GM12864 (cell line): ENCODE data around the gene NADSYN1.

Experiments
- DNase-seq: peaks from one replicate; pipeline ENCODE4 v3.0.0-alpha.2; 2011; ENCODE audit warnings: low read depth
- H3K4me3 ChIP-seq: 2 replicates; pipeline ENCODE4 v1.5.1; 2011; ENCODE audit warnings: mild to moderate bottlenecking, low read depth, low read length, control low read depth
- TF ChIP-seq, protein P1 (sequence below): IDR thresholded peaks from 2 replicates; pipeline ENCODE4 v1.5.1; 2011; ENCODE audit warnings: low read depth, mild to moderate bottlenecking, moderate library complexity, low read length, control low read depth, inconsistent platforms; ENCODE audit errors: missing control alignments

The NADSYN1 gene

DNA sequence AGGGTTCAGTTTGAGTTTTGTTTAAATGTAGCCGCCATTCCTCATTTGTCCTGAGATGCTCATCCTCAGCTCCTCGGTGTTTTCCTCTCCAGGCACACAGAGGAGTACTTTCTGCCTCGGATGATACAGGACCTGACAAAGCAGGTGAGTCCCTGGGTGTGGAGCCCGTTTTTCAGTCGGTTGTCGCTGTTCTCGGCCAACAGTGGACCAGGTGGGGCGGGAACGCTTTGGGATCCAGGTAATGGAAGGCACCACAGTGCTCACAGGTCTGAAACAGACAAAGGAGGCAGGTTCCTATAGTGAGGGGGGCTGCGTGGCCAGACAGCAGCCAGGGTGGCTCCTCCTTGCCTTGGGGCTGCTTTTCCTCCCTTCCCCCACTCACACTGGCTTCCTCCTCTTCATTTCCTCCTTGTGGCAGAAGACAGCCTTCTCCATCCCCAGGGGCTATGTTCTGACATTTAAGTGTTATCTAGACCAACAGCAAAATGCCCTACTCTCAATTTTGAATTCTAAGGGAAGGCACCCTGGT, 19.4 kb downstream of the NADSYN1 start:
- no peak overlapping the region for H3K4me3 ChIP-seq
- no peak for DNase-seq
- TF ChIP-seq, protein P1, sequence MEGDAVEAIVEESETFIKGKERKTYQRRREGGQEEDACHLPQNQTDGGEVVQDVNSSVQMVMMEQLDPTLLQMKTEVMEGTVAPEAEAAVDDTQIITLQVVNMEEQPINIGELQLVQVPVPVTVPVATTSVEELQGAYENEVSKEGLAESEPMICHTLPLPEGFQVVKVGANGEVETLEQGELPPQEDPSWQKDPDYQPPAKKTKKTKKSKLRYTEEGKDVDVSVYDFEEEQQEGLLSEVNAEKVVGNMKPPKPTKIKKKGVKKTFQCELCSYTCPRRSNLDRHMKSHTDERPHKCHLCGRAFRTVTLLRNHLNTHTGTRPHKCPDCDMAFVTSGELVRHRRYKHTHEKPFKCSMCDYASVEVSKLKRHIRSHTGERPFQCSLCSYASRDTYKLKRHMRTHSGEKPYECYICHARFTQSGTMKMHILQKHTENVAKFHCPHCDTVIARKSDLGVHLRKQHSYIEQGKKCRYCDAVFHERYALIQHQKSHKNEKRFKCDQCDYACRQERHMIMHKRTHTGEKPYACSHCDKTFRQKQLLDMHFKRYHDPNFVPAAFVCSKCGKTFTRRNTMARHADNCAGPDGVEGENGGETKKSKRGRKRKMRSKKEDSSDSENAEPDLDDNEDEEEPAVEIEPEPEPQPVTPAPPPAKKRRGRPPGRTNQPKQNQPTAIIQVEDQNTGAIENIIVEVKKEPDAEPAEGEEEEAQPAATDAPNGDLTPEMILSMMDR: no peak

DNA sequence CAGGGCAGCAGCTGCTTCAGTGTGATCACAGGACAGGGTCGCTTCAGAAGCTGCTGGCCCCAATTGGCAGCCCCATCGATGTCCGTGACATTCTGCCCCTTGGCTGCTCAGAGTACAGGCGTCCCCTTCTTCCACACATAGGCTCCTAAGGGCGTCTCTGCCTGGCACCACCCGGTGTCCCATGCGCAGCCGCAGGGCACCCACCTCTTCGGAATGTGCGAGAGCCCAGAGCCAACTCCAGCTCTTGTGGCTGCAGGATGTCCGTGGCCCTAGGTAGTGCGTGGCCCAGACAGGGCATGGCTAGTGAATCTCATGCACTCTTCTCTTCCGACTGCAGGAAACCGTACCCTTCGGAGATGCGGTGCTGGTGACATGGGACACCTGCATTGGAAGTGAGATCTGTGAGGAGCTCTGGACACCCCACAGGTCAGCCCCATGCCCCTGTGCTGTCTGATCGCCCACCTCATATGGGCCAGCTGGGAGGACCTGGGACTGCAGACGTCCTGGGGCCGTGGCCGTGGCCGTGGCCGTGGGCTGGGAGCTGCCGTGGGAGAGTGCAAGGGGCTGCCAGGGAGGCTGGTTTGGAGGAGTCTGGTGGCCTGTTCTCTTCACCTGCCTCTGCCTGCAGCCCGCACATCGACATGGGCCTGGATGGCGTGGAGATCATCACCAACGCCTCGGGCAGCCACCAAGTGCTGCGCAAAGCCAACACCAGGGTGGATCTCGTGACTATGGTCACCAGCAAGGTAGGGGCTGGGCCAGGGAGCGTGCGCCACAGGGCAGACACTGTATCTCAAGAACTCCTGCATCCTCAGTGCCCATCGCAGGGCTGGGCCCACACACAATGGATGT, 20.2 kb downstream of the NADSYN1 start:
- TF ChIP-seq, protein P1: no peak
- no peak overlapping the region for H3K4me3 ChIP-seq
- no peak for DNase-seq

DNA sequence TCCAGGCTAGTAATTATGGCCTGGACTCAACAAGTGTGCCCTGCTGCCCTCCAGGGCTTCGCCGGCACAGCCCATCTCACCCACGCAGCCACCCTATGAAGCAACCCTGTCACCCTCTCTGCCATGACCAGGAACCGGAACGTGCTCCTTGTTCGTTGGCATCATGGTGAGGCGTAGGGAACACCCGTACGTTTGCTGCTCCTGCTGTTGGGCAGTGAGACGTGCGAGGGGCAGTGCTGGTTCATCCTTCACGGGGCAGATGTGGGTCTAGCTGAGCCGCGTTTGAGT, 20.7 kb downstream of the NADSYN1 start:
- no peak overlapping the region for H3K4me3 ChIP-seq
- DNase-seq: no peak
- TF ChIP-seq, protein P1: no peak

DNA sequence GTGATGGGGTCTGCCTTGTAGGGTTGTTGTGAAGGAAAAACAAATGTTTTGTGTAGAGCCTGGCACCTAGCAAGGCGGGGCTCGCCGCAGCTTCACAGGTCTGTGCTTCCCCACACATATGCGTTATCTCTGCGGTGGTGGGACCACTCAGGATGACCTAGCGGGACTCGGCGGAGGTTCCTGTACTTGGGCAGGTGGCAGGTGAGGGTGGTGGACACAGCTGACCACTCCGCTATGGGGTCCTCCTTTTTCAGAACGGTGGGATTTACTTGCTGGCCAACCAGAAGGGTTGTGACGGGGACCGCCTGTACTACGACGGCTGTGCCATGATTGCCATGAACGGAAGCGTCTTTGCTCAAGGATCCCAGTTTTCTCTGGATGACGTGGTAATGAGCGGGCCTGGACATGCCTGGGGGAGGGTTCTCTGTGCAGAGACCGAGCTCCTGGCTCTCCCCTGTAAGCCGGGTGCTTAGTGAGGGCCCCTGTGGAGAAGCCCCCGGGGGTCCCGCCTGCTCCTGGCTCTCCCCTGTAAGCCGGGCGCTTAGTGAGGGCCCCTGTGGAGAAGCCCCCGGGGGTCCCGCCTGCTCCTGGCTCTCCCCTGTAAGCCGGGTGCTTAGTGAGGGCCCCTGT, 21.3 kb downstream of the NADSYN1 start:
- TF ChIP-seq, protein P1: no peak
- DNase-seq: no peak
- no peak overlapping the region for H3K4me3 ChIP-seq

DNA sequence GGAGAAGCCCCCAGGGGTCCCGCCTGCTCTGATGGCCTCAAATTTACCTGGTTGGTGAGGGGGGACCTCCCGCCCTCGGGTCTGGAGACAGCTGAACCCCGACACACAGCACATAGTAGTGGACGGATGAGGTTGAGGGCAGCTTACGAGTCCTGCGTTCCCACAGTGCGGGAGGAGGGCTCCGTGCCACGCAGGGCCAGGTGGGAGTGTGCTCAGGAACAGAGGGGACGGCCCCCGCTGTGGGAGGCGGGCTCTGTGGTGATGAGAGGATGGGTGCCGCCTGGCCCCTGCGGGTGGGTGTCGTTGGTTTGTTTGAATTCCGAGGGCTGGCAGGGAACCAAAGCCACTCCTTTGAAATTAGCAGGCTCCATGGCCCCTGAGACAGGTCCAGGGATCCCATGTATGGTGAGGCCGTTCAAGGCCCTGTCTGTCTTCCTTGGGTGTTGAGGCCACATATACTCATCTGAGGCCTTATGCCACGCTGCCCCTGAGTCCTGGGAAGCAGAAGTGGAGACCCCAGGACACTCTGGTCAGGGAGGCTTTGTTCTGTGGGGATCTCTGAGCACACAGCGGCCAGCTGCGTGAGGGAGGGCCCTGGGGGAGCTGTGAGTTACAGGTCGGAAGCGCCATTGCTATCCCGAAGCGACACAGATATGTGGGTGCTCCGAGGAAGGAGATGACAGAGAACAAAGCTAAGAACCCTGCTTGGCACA, 21.9 kb downstream of the NADSYN1 start:
- H3K4me3 ChIP-seq: no peak overlapping the region
- no peak for DNase-seq
- TF ChIP-seq, protein P1: no peak

DNA sequence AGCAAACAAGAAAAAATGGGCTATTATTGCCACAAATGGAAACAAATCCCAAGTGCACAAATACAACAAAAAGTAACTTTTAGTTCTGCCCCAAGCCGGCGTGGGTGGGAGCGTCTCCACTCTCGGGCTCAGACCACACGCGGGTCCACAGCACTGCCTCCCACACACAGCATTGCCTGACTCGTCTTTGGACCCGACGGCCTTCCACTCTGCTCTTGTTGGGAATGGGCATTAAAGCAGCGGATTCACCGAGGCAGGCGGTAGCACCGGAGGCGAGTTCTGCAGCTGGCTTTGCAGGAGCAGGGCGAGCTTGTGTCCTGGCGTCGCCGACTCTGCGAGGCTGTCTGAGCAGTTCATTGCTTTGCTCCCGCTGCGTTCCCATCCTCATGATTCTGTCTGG, 23.0 kb downstream of the NADSYN1 start:
- H3K4me3 ChIP-seq: no peak overlapping the region
- DNase-seq: no peak
- TF ChIP-seq, protein P1: no peak
